Measurements from ENCODE around the gene SERBP1. TPM values are rescaled to one million over a fixed set of nuclear protein-coding genes. Genes with fewer than 3 reads are reported as not detected.

The SERBP1 gene
- total RNA-seq, 2 experiments from 2014 or later = 575 to 585 TPM

DNA sequence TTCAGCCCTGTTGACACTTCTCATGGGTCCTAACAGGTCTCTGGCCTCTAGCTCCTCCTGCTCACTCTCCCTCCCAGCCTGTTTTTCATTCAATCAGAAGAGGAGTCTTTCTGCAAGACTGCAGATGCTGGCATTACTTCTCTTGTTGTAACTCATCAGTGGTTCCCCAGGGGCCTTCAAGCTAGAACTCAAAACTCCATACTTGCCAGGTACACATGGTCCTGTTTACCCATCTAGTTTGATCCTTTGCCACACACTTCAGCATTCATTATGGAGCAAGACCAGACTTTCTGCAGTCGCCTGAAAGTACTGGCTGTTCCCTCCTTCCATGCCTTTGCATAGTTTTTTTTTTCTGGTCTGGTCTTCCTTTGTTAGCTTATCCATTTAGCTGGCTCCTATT, 47.9 kb downstream of the SERBP1 start:
- ChIA-PET POLR2A (no interaction called here), CTCF (no interaction called here)

DNA sequence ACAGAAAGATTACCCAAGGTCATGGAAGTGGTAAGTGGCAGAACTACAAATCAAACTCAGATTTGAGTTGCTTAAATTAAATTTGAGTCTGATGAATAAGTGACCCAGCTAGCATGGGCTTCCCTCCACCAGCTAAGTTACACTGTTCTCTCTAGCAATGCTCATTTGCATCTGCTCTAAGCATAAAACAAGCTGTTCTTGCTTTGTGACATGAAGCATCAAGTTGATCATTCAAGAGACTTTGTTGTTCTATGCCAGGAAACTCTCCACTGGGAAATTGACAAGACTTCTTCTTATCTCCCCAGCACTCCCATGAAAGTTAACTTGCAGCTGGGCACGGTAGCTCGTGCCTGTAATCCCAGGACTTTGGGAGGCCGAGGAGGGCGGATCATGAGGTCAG, 49.0 kb downstream of the SERBP1 start:
- ChIA-PET POLR2A (no interaction called here), CTCF (no interaction called here)

DNA sequence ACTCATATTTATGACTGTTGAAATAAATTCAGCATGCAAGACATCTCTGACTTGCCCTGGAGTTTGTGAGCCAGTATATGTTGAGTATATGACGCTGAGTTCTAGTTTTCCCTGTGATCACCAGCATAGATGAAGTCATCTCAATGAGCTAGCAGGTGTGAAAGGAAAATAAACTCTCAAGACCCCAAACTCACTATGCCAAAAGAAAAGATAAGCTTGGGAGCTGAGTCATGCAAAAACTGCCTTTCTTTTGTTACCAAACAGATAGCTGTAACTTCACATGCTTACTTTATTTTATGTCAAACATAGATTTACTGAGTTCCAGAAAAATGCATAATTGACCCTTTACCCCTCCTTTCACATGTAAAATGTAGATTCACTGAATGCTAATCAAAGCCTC, 52.9 kb downstream of the SERBP1 start:
- POLR2A ChIA-PET = interaction anchor here (0.6 kb wide), 1 partner anchor 44 kb away, joined by 3 read pairs; no protein-coding TSS in a partner anchor
- CTCF ChIA-PET = no interaction called here

GRCh38 chr1:67376381-67376780, 53.8 kb downstream of the SERBP1 start:
- CTCF ChIA-PET = no interaction called here
- POLR2A ChIA-PET = no interaction called here

DNA sequence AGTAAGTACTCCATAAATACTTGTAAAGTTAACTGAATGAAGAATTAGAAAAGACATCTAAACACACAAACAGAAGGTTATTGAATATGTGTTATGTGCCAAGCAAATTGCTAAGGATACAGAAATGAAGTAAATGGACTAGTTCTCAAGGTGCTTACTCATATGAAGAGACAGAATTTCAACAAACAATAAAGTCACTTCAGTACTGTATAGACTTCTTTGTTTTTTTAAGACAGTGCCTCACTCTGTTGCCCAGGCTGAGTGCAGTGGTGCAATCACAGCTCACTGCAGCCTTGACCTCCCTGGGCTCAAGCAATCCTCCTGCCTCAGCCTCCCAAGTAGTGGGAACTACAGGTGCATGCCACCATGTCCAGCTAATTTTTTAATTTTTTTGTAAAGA, 57.3 kb downstream of the SERBP1 start:
- POLR2A ChIA-PET = no interaction called here
- CTCF ChIA-PET = no interaction called here

- POLR2A ChIA-PET = no interaction called here
- CTCF ChIA-PET = no interaction called here
These were observed 58.1 kb downstream of the SERBP1 start for GRCh38 chr1:67372136-67372535.

- ChIA-PET CTCF (no interaction called here), POLR2A (no interaction called here)
These were observed 58.5 kb downstream of the SERBP1 start for GRCh38 chr1:67371681-67372080.

DNA sequence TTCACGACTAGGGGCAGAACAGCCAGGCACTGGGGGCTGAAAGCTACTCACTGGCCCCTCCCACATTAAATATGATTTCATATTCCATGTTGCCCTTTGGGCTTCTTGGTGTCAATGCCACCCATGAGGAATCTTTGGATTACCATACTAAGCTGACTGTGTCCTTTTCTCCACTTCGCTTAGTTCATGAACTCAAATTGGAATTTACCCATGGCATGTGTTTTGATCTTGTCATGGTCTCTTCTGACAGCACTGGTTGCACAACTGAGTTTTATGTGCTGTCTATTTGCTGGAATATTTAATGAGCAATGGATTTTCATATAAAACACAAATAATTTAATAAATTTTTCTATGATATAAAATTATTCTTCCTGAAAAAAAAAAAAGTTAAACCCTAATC, 59.2 kb downstream of the SERBP1 start:
- ChIA-PET POLR2A (no interaction called here), CTCF (no interaction called here)

DNA sequence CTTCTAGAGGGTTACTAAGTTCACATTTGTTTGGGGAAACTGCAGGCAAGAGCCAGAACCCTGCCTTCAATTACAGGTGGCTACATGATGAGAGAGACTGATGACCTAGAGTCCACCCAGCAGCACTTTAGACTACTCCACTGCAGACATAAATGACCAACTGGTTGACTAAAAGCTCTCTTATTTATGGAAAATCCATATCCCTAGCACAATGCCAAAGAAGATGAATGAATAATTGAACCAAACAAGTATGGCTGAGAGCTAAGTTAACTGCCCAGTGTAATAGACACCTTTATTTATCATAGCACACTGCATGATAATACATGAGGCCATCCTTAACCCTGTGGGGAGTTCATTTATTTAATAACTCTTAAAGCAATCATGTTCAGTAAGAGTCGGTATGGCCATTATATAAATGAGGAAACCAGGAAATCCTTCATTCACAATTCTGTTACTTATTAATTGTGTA, 62.1 kb downstream of the SERBP1 start:
- ChIA-PET POLR2A (no interaction called here), CTCF (no interaction called here)

DNA sequence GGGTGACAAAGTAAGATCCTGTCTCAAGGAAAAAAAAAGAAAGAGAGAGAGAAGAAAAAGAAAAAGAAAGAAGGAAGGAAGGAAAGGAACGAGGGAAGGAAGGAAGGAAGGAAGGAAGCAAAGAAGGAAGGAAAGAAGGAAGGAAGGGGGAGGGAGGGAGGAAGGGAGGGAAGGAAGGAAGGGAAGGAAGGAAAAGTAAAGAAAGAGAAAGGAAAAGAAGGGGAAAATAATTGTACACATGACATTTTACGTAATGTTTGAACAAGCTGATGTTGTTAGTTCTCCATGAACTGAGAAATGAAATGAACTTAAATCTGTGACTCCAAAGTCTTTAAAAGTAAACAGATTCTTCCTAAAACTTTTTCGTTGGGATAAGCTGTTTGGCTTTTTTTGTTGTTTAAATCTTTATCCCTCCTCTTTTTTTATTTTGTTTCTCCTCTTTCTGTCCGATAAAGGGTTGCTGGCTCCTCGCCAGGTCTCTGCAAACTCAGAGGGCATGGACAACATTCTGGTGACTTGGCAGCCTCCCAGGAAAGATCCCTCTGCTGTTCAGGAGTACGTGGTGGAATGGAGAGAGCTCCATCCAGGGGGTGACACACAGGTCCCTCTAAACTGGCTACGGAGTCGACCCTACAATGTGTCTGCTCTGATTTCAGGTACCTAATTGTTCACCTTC, 62.7 kb downstream of the SERBP1 start:
- CTCF ChIA-PET = no interaction called here
- POLR2A ChIA-PET = no interaction called here

- CTCF ChIA-PET = no interaction called here
- POLR2A ChIA-PET = no interaction called here
These were observed 68.6 kb downstream of the SERBP1 start for GRCh38 chr1:67361641-67362040.

DNA sequence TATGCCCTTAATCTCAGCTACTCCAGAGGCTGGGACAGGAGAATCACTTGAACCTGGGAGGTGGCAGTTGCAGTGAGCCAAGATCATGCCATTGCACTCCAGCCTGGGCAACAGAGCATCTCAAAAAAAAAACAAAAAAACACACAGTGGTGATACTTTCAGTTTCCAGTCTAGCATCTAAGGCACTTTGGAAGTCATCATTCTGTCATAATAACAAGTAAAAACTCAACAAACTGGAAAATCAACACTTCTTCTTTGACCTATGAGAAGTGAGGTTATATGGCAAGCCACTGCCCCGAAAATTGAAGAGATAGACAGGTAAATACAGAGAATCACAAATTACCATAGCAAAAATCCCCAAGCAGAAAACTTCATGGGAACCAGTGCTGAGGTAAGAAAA, 70.6 kb downstream of the SERBP1 start:
- POLR2A ChIA-PET = no interaction called here

More for the DNA sequence above, 70.6 kb downstream of the SERBP1 start:
- CTCF ChIA-PET = no interaction called here

Other genes with a start within 250 kb of the SERBP1 start
- gene IL12RB2, start 122.5 kb downstream of the SERBP1 start, total RNA-seq = 10 to 100 TPM; 48.3 to 49.9 TPM

Data from activated CD8-positive, alpha-beta memory T cell treated with anti-CD3 and anti-CD28 coated beads for 36 hours (primary cell).